ENCODE results near the gene SLC9A6. TPM values are rescaled to one million over a fixed set of nuclear protein-coding genes. Genes with fewer than 3 reads are reported as not detected.
"Not testable (repeated sequence)": the region's sequence is repeated elsewhere in the genome, so short reads cannot be mapped to it uniquely, and the experiment has no call there.

Gene SLC9A6
- total RNA-seq, 1 donor from 2014 or later: 24.2 TPM

DNA sequence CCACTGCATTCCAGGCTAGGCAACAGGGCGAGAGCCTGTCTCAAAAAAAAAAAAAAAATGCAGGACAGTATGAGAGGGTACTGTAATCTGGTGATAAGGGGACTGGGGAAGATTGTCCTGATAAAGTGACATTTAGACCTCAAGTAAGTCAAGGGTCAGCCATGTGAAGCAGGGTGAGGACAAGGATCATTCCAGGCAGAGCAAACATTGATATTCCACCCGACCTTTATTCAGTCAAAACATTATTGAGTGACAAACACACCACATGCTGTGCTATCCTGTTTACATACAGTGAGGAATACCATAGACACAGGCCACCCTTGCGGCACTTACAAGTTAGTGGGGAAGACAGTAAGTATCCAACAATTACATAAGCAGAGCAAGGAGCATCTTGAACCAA lies 64.4 kb downstream of the SLC9A6 start:
- Histone ChIP-seq H3K9me3 (ENCODE audit: low read depth) (no peaks in the 10 kb centered on the region), H3K27ac (no peak overlapping the region), H3K4me2 (no peak overlapping the region), H3K4me3 (no peak overlapping the region), H4K20me1 (ENCODE audit: low read depth) (peaks cover 7% of the 10 kb centered on the region), H3F3A (ENCODE audit: low read depth) (no peaks in the 10 kb centered on the region), H3K9ac (no peak overlapping the region), H3K27me3 (no peaks in the 10 kb centered on the region), H3K79me2 (ENCODE audit: low read depth) (no peaks in the 10 kb centered on the region), H3K4me1 (peaks cover 6% of the 10 kb centered on the region), H3K36me3 (no peaks in the 10 kb centered on the region), H2AFZ (replicated peaks) (no peak overlapping the region)
- TF ChIP-seq EZH2phosphoT487 (IDR thresholded peaks at IDR 0.05) (no peak), CTCF (IDR thresholded peaks at IDR 0.05) (no peak), EZH2 (IDR thresholded peaks at IDR 0.05) (no peak)
- peaks cover 11% of the 10 kb centered on the region for H3K27me3 Mint-ChIP-seq (ENCODE audit: insufficient read depth, low read depth)
- H3K4me3 Mint-ChIP-seq: no peak overlapping the region
- peaks cover 19% of the 10 kb centered on the region for H3K4me1 Mint-ChIP-seq
- no peak for DNase-seq (ENCODE audit: low spot score)
- H3K27ac Mint-ChIP-seq: no peak overlapping the region
- no peaks in the 10 kb centered on the region for H3K36me3 Mint-ChIP-seq
- peaks cover 15% of the 10 kb centered on the region for H3K9me3 Mint-ChIP-seq

GRCh38 chrX:136050875-136051274 lies 65.6 kb downstream of the SLC9A6 start:
- not testable (repeated sequence) for H3K79me2 ChIP-seq (ENCODE audit: low read depth); H3K4me3 Mint-ChIP-seq; H4K20me1 ChIP-seq (ENCODE audit: low read depth); H3K4me3 ChIP-seq; H3K9ac ChIP-seq; H3K27ac Mint-ChIP-seq; H3F3A ChIP-seq (ENCODE audit: low read depth); H3K27ac ChIP-seq; H3K4me1 ChIP-seq; H3K4me1 Mint-ChIP-seq; H3K27me3 ChIP-seq; DNase-seq (ENCODE audit: low spot score); H3K4me2 ChIP-seq; H3K9me3 ChIP-seq (ENCODE audit: low read depth); H2AFZ ChIP-seq (replicated peaks); H3K36me3 ChIP-seq; H3K36me3 Mint-ChIP-seq
- peaks cover 11% of the 10 kb centered on the region for H3K27me3 Mint-ChIP-seq (ENCODE audit: insufficient read depth, low read depth)
- peaks cover 18% of the 10 kb centered on the region for H3K9me3 Mint-ChIP-seq

GRCh38 chrX:136051611-136052010 lies 66.4 kb downstream of the SLC9A6 start:
- Mint-ChIP-seq H3K9me3 (peaks cover 18% of the 10 kb centered on the region), H3K27me3 (ENCODE audit: insufficient read depth, low read depth) (peaks cover 11% of the 10 kb centered on the region), H3K4me3 (no peak overlapping the region), H3K4me1 (no peaks in the 10 kb centered on the region), H3K27ac (no peak overlapping the region), H3K36me3 (no peaks in the 10 kb centered on the region)
- Histone ChIP-seq H3K4me3 (no peak overlapping the region), H4K20me1 (ENCODE audit: low read depth) (no peaks in the 10 kb centered on the region), H3F3A (ENCODE audit: low read depth) (no peaks in the 10 kb centered on the region), H3K9ac (no peak overlapping the region), H2AFZ (replicated peaks) (no peak overlapping the region), H3K27ac (no peak overlapping the region), H3K4me1 (peaks cover 5% of the 10 kb centered on the region), H3K79me2 (ENCODE audit: low read depth) (no peaks in the 10 kb centered on the region), H3K4me2 (no peak overlapping the region), H3K9me3 (ENCODE audit: low read depth) (no peaks in the 10 kb centered on the region), H3K27me3 (no peaks in the 10 kb centered on the region), H3K36me3 (no peaks in the 10 kb centered on the region)
- no peak for DNase-seq (ENCODE audit: low spot score)
- TF ChIP-seq CTCF (IDR thresholded peaks at IDR 0.05): no peak
- TF ChIP-seq EZH2phosphoT487 (IDR thresholded peaks at IDR 0.05): no peak
- TF ChIP-seq EZH2 (IDR thresholded peaks at IDR 0.05): no peak

GRCh38 chrX:136055651-136056221 lies 70.5 kb downstream of the SLC9A6 start:
- H3K4me3 Mint-ChIP-seq: no peak overlapping the region
- no peak overlapping the region for H3K27ac Mint-ChIP-seq
- no peaks in the 10 kb centered on the region for H3K4me1 Mint-ChIP-seq
- no peaks in the 10 kb centered on the region for H3K36me3 Mint-ChIP-seq
- TF ChIP-seq CTCF (IDR thresholded peaks at IDR 0.05) (no peak), EZH2 (IDR thresholded peaks at IDR 0.05) (no peak), EZH2phosphoT487 (IDR thresholded peaks at IDR 0.05) (no peak)
- Histone ChIP-seq H4K20me1 (ENCODE audit: low read depth) (no peaks in the 10 kb centered on the region), H3K9me3 (ENCODE audit: low read depth) (no peaks in the 10 kb centered on the region), H3K27ac (no peak overlapping the region), H3K4me3 (no peak overlapping the region), H2AFZ (replicated peaks) (no peak overlapping the region), H3K79me2 (ENCODE audit: low read depth) (no peaks in the 10 kb centered on the region), H3F3A (ENCODE audit: low read depth) (no peaks in the 10 kb centered on the region), H3K4me1 (peaks cover 5% of the 10 kb centered on the region), H3K36me3 (no peaks in the 10 kb centered on the region), H3K27me3 (no peaks in the 10 kb centered on the region), H3K4me2 (no peak overlapping the region), H3K9ac (no peak overlapping the region)
- DNase-seq (ENCODE audit: low spot score): no peak
- H3K9me3 Mint-ChIP-seq: peaks cover 13% of the 10 kb centered on the region
- H3K27me3 Mint-ChIP-seq (ENCODE audit: insufficient read depth, low read depth): peaks cover 8% of the 10 kb centered on the region

Data from neural progenitor cell (in vitro differentiated cells).